Dendritic cell treated with granulocyte-macrophage colony-stimulating factor and Interleukin-4, amounts not matched to agents 40 ng/mL and 50 ng/mL, for 4 days (primary cell): ENCODE measurements around the gene P3H1.
"Not testable (repeated sequence)": the region's sequence is repeated elsewhere in the genome, so short reads cannot be mapped to it uniquely, and the experiment has no call there.

ENCODE experiments used
- H3K27ac Mint-ChIP-seq: one replicate; pipeline ENCODE4 v1.8.0; 2022; ENCODE audit warnings: mild to moderate bottlenecking, mixed read lengths
- H3K27me3 Mint-ChIP-seq: one replicate; pipeline ENCODE4 v1.8.0; 2022; ENCODE audit warnings: mild to moderate bottlenecking, mixed read lengths
- H3K36me3 Mint-ChIP-seq: one replicate; pipeline ENCODE4 v1.8.0; 2022; ENCODE audit warnings: low read depth, mixed read lengths
- H3K4me1 Mint-ChIP-seq: one replicate; pipeline ENCODE4 v1.8.0; 2022; ENCODE audit warnings: low read depth, mixed read lengths
- H3K4me3 Mint-ChIP-seq: one replicate; pipeline ENCODE4 v1.8.0; 2022; ENCODE audit warnings: mild to moderate bottlenecking, moderate library complexity, mixed read lengths
- H3K9me3 Mint-ChIP-seq: one replicate; pipeline ENCODE4 v1.8.0; 2022; ENCODE audit warnings: mixed read lengths
- intact Hi-C: fragments of 100-400 bp; cut with micrococcal nuclease; formaldehyde crosslinking; loops from one replicate; pipeline ENCODE4 v1.15.0; 2022

Gene P3H1

DNA sequence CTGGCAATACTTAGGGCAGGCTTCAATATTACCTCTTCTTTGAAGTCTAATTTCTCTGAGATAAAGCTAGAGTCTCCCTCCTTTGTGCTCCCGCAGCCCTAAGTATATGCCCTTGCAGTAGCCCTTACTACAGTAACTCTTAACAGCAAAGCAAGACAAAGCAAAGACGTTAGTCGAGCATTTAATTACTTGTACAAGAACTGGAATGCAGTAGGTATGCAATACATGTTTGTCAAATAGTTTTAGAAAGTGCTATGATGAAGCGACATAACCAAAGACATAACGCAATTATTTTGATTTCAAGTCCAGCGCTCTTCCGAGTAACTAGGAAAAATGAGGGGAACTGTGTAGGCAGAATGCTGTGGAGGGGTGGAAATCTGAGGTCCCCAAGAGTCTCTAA, 1.6 kb downstream of the P3H1 start:
- intact Hi-C loops, result loop anchor here (5.0 kb wide), 1 partner anchor 83 kb away; the partner anchor contains the start of gene YBX1
- H3K27me3 Mint-ChIP-seq, result no peaks in the 10 kb centered on the region
- H3K4me1 Mint-ChIP-seq, result peaks cover 32% of the 10 kb centered on the region
- H3K27ac Mint-ChIP-seq, result no peak overlapping the region
- H3K9me3 Mint-ChIP-seq, result no peaks in the 10 kb centered on the region
- H3K36me3 Mint-ChIP-seq, result peaks cover 40% of the 10 kb centered on the region
- H3K4me3 Mint-ChIP-seq, result no peak overlapping the region

DNA sequence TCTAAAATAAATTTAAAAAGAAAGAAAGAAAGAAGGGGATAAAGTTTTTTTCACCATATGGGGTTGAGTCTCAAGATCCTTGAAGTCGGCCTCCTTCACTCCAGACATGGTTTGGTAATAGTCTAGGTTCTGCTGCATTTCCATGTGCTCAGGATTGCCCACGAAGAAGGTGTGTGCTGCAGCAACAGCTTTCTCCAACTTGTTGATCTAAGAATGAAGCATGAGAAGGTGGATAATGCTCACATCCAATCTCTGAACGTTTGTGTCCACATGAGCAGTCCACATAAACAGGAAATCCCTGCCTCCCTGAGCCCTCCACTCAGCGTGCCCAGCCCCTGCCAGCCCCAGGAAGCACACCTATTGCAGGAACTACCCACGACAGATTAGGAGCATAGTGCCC, 4.6 kb downstream of the P3H1 start:
- intact Hi-C loops, result no loop called here
- no peak overlapping the region for H3K4me3 Mint-ChIP-seq
- peaks cover 43% of the 10 kb centered on the region for H3K36me3 Mint-ChIP-seq
- H3K4me1 Mint-ChIP-seq, result peaks cover 26% of the 10 kb centered on the region
- H3K27me3 Mint-ChIP-seq, result no peaks in the 10 kb centered on the region
- H3K9me3 Mint-ChIP-seq, result no peaks in the 10 kb centered on the region
- H3K27ac Mint-ChIP-seq, result peak overlapping the region; percentile 52

DNA sequence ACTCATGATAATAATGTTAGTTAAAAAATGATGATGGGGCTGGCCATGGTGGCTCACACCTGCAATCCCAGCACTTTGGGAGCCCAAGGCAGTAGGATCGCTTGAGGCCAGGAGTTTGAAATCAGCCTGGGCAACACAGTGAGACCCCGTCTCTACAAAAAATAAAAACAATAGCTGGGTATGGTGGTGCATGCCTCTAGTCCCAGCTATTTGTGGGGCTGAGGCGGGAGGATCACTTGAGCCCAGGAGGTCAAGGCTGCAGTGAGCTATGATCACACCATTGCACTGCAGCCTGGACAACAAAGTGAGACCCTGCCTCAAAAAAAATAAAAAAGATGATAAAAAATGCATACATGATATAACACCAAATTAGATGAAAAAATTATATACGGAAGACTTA, 5.3 kb downstream of the P3H1 start:
- H3K27ac Mint-ChIP-seq, result peak overlapping the region; percentile 52

DNA sequence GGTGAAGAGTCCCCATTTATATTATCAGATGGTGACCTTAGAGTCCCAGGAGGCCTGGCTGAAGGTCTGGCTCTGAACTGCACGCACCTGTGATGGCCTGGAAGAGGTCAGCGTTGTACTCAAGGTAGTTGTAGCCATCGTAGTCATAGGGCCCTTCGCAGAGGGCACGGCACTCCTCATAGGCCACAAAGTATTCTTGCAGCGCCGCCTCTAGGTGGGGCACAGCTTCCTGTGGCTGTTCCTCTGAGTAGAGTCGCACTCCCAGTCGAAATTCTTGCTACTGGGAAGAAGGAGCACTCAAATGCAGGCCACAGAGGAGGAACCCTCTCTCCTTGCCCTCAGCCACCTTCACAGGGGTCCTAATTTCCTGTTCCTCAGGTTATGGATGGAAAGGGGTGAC, 7.7 kb downstream of the P3H1 start:
- Mint-ChIP-seq H3K36me3 (peaks cover 74% of the 10 kb centered on the region), H3K27me3 (no peaks in the 10 kb centered on the region), H3K4me1 (peaks cover 31% of the 10 kb centered on the region), H3K9me3 (no peaks in the 10 kb centered on the region), H3K27ac (peak overlapping the region; percentile 58), H3K4me3 (no peak overlapping the region)
- intact Hi-C loops, result no loop called here

More for the DNA sequence above, 5.3 kb downstream of the P3H1 start:
- H3K36me3 Mint-ChIP-seq, result peaks cover 50% of the 10 kb centered on the region
- peaks cover 30% of the 10 kb centered on the region for H3K4me1 Mint-ChIP-seq
- intact Hi-C loops, result no loop called here
- no peaks in the 10 kb centered on the region for H3K9me3 Mint-ChIP-seq
- H3K4me3 Mint-ChIP-seq, result no peak overlapping the region
- H3K27me3 Mint-ChIP-seq, result no peaks in the 10 kb centered on the region

DNA sequence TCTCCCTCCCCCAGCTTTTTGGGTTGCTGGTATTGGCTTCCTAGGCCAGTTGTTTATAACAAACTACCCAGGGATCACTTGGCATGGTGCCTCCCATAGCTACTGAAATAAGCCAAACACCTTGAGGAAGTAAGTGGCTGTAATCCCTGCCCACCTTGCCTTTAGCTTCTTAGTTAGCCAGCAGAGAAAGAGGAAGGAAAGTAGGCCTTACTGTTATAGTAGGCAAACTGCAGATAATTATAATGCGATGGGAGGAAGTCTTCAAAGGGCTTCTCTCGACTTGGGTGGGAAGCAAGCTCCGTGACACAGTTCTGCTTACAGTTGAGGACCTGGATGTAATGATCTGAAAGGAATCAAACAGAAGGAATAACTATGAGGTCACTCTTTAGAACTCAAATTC, 8.2 kb downstream of the P3H1 start:
- intact Hi-C loops, result no loop called here
- Mint-ChIP-seq H3K4me3 (no peak overlapping the region), H3K27ac (peak overlapping the region; percentile 58), H3K36me3 (peaks cover 79% of the 10 kb centered on the region), H3K27me3 (no peaks in the 10 kb centered on the region), H3K4me1 (peaks cover 31% of the 10 kb centered on the region), H3K9me3 (no peaks in the 10 kb centered on the region)

DNA sequence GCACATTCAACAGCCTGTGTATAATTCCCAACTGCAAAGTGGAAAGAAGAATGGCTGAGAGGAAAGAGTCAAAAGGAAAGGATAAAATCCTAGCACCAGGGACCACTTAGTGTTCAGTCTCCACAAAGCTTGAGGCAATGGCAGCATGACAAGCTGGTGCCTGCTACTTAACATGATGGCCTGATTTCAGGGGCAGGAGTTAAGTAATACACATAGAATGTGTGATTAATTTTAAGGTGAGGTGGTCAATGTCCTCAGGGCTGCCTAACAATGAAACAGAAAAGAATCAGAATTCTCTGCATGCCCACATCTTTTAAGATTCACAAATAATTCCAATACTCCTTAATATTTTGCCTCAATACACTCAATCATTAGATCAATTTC, 8.9 kb downstream of the P3H1 start:
- H3K36me3 Mint-ChIP-seq, result peaks cover 85% of the 10 kb centered on the region
- no peaks in the 10 kb centered on the region for H3K27me3 Mint-ChIP-seq
- peaks cover 31% of the 10 kb centered on the region for H3K4me1 Mint-ChIP-seq
- H3K4me3 Mint-ChIP-seq, result no peak overlapping the region
- H3K9me3 Mint-ChIP-seq, result no peaks in the 10 kb centered on the region
- H3K27ac Mint-ChIP-seq, result peak overlapping the region; percentile 4
- intact Hi-C loops, result no loop called here

DNA sequence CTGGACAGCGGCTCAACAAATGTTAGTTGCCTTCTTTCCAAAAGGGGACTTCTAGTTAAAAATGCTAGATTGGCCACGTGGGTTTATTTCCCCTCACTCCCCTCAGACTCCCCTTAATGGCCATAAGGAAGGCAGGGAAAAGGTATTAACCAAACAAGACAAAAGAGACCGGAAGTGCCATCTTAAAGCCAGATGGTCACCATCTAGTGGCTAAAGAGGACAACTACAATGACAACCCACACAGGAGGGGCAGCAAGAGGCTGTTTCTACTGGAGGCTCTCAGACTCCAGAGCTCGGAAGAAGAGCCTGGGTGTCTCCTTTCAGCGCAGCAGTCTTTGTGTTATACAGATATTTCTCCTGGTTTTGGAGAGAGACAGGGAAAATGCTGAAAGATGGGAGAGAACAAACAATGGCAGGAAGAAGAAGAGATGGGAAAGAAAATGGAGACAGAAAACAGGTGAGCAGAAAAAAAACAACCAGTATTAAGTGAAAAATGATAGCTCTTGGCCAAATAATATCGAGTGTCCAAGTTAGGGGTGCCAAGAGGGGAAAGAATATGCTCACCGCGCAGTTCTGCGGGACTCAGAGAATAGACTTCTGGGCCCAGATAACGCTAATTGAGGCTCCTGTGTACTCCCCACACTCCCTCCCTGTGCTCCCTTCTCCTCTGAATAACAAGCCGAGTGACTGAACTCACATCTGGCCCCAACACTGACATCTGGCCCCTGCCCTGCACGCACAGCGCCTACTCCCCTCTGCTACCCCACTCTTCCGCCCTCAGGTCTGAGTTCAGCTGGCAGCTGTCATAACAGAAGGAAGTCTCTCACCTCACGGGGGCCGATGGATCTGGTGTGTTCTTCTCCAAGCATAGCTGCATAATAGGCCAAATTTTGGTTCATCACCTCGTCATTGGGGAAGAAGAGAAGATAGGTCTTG, 9.6 kb downstream of the P3H1 start:
- H3K4me1 Mint-ChIP-seq, result peaks cover 30% of the 10 kb centered on the region
- H3K27ac Mint-ChIP-seq, result peak overlapping the region; percentile 4
- H3K36me3 Mint-ChIP-seq, result peaks cover 85% of the 10 kb centered on the region
- intact Hi-C loops, result no loop called here
- H3K27me3 Mint-ChIP-seq, result no peaks in the 10 kb centered on the region
- no peak overlapping the region for H3K4me3 Mint-ChIP-seq
- H3K9me3 Mint-ChIP-seq, result no peaks in the 10 kb centered on the region

DNA sequence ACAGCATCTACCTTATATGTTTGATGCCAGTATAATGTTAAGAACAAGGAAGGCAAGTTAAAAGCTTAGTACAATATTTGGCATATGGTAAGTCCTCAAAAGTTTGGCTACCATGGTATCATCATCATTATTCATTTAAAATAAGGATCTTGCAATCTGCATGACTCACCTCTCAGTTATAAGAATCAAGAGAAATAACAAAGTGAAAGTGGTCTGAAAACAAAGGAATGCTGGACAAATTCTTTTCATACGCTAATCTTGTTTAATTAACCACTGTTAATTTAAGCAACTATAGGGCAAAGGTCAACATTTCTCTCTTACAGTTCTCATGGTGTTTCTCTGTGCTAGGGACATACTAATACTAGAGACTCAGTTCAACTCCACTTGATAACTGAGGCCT, 13.8 kb downstream of the P3H1 start:
- intact Hi-C loops, result no loop called here
- no peak overlapping the region for H3K27ac Mint-ChIP-seq

DNA sequence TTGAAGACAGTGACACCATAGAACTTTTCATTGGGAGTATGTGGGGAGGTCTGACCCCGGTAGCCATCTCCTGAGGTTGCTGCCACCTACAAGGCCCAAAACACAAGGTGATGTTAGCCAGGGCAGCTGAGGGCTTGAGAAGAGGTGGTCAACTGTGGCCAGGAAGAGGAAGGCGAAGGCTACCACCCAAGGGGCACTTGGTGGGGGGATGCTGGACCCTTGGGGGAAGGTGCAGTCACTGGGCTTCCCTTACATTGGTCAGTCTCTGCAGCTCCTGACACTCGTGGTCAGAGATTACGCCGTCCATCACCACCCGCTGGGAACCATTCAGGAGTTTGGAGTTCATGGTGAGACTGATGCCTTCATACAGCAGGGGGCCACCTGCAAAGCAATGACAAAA, 14.5 kb downstream of the P3H1 start:
- peaks cover 43% of the 10 kb centered on the region for H3K4me1 Mint-ChIP-seq

More for the DNA sequence above, 13.8 kb downstream of the P3H1 start:
- Mint-ChIP-seq H3K4me3 (no peak overlapping the region), H3K4me1 (peaks cover 39% of the 10 kb centered on the region), H3K9me3 (peaks cover 8% of the 10 kb centered on the region), H3K36me3 (peaks cover 85% of the 10 kb centered on the region), H3K27me3 (no peaks in the 10 kb centered on the region)

DNA sequence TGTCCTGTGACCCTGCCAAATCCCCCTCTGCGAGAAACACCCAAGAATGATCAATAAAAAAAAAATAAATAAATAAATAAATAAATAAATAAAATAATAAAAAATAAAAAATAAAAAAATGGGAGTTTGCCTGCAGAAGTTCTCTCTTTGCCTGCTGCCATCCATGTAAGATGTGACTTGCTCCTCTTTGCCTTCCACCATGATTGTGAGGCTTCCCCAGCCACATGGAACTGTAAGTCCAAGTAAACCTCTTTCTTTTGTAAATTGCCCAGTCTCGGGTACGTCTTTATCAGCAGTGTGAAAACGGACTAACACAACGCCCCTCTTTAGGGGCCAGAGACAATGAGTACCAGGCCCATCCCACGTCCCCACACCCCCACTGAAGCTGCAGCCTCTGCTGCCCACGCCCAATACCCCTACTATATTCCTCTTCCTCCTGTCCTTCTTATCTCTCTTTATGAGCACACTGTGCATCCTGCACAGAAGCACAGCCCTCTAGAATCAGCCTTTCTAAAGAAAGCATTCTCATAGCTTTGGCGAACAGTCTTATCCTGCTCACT, 15.2 kb downstream of the P3H1 start:
- peaks cover 84% of the 10 kb centered on the region for H3K36me3 Mint-ChIP-seq
- H3K27ac Mint-ChIP-seq, H3K4me3 Mint-ChIP-seq, intact Hi-C loops, H3K9me3 Mint-ChIP-seq, H3K27me3 Mint-ChIP-seq: not testable (repeated sequence)
- H3K4me1 Mint-ChIP-seq, result peaks cover 38% of the 10 kb centered on the region

More for the DNA sequence above, 14.5 kb downstream of the P3H1 start:
- H3K4me3 Mint-ChIP-seq, result no peak overlapping the region
- peaks cover 8% of the 10 kb centered on the region for H3K9me3 Mint-ChIP-seq
- intact Hi-C loops, result no loop called here
- no peaks in the 10 kb centered on the region for H3K27me3 Mint-ChIP-seq
- no peak overlapping the region for H3K27ac Mint-ChIP-seq
- peaks cover 84% of the 10 kb centered on the region for H3K36me3 Mint-ChIP-seq

DNA sequence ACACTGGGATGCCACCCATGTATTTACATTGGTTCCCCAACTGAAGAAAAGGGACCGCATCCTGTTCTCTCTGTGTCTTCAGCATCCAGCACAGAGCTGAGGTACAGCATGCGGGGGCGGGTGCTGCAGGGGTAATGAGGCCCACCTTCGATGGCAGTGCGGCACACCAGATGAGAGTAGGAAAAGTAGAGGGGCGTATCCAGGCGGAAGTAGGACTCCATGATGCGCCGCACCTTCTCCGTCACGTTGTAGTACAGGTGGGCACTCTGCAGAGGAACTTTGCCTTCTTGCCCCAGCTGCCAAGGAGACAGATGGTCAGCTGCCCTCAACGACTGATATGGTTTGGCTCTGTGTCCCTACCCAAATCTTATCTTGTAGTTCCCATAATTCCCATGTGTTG, 16.8 kb downstream of the P3H1 start:
- H3K27me3 Mint-ChIP-seq, result no peaks in the 10 kb centered on the region
- H3K9me3 Mint-ChIP-seq, result peaks cover 8% of the 10 kb centered on the region
- H3K4me3 Mint-ChIP-seq, result no peak overlapping the region
- H3K4me1 Mint-ChIP-seq, result peaks cover 38% of the 10 kb centered on the region
- intact Hi-C loops, result no loop called here
- peak overlapping the region; percentile 79 for H3K27ac Mint-ChIP-seq
- H3K36me3 Mint-ChIP-seq, result peaks cover 84% of the 10 kb centered on the region

DNA sequence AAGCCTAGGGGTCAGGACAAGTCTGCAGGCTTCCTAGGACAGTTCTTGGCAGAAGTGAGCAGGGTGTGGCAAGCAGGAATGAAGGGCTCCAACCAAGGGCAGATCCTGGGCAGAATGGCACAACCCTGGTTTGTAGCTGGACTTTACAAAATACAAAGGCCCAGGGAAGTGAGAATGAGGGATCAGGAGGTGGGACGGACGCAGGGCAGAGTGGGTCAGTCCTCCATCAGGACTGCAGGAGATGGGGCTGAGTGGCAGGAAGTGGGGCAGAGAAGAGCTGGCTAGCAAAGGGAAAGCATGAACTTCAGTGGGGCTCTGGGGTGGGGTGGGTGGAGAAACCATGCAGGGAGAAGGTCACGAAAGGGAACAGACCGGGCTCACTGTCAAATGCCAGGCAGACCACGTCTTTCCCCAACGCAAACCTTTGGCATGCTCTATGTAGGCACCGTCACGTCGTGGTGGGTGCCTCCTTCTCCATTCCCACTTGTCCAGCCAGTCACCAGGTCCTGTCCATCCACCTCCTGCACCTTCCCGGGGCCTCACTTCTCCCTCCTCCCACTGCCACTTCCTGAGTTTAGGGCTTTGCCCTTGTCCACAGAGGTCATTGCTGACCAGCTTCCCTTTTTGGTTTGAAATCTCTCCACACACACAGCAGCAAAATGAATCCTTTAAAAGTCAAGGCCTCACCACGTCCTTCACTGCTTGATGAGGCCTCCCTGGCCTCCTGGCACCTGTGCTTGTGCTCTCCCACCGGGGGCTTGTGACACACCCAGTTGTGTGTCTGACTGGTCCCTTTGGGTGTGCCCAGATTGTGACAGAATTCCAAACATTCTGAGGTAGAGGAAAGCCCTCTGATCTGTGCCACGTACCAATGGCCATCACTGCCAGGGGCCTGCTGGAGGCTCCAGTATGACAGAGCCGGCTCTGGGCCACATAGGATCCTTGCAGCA, 18.1 kb downstream of the P3H1 start:
- Mint-ChIP-seq H3K27ac (peak overlapping the region; percentile 79), H3K27me3 (no peaks in the 10 kb centered on the region), H3K9me3 (peaks cover 8% of the 10 kb centered on the region), H3K4me3 (peak overlapping the region; percentile 38), H3K4me1 (peaks cover 32% of the 10 kb centered on the region), H3K36me3 (peaks cover 71% of the 10 kb centered on the region)
- intact Hi-C loops, result no loop called here

DNA sequence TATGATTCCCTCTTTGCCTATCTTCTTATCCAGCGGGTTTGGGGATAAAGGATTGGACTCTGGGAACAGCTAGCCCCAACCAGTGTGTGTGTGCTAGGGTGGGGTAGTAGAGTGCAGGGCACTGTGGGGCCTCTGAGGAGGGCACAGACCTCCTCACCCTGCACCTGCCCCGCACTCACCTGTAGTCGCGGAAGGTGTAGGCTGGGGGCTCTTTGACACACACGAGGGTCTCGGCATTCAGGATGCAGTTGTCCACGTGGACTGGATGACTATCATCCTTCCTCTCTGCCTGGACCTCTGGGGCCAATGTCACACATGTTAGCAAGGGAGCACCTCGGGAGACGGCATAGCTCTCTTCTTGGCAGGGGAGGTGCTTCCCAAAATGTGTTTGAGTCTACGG, 18.8 kb downstream of the P3H1 start:
- Mint-ChIP-seq H3K9me3 (peaks cover 8% of the 10 kb centered on the region), H3K27me3 (no peaks in the 10 kb centered on the region), H3K36me3 (peaks cover 64% of the 10 kb centered on the region), H3K4me1 (peaks cover 31% of the 10 kb centered on the region), H3K4me3 (no peak overlapping the region), H3K27ac (peak overlapping the region; percentile 79)
- intact Hi-C loops, result no loop called here
